GM18861 (cell line): ENCODE measurements around the gene KRTAP17-1.
"Not testable (repeated sequence)": the region's sequence is repeated elsewhere in the genome, so short reads cannot be mapped to it uniquely, and the experiment has no call there.

ENCODE experiments used
- ATAC-seq: cut with Tn5 transposase; IDR thresholded peaks from one replicate; pipeline ENCODE4 v1.9.1; 2021; ENCODE audit not compliant: unreplicated experiment

KRTAP17-1 gene

GRCh38 chr17:41315204-41315794 is at the start of gene KRTAP17-1:
Gene KRTAP17-1, minus strand, starts transcription at chr17:41315710. Its CDS starts 60 bp downstream, at chr17:41315650.
- ATAC-seq, result no peak

GRCh38 chr17:41363881-41364280 is 48.4 kb upstream of the KRTAP17-1 start:
- no peak for ATAC-seq

- ATAC-seq, result no peak
These were observed 44.9 kb upstream of the KRTAP17-1 start for GRCh38 chr17:41360296-41360995.

- ATAC-seq, result no peak
These were observed 39.0 kb upstream of the KRTAP17-1 start for GRCh38 chr17:41354536-41354935.

- ATAC-seq, result no peak
These were observed 37.3 kb upstream of the KRTAP17-1 start for GRCh38 chr17:41352597-41353366.

GRCh38 chr17:41351177-41351576 is 35.7 kb upstream of the KRTAP17-1 start:
- no peak for ATAC-seq

GRCh38 chr17:41350381-41350878 is 34.9 kb upstream of the KRTAP17-1 start, which contains the start of gene KRT33A:
Gene KRT33A, minus strand, starts transcription at chr17:41350828. Its CDS starts 61 bp downstream, at chr17:41350767.
- not testable (repeated sequence) for ATAC-seq

- ATAC-seq, result no peak
These were observed 32.6 kb upstream of the KRTAP17-1 start for GRCh38 chr17:41347869-41348760.

- not testable (repeated sequence) for ATAC-seq
These were observed 30.9 kb upstream of the KRTAP17-1 start for GRCh38 chr17:41346421-41346820.

GRCh38 chr17:41345992-41346391 is 30.5 kb upstream of the KRTAP17-1 start:
- ATAC-seq, result no peak

GRCh38 chr17:41343029-41343428 is 27.5 kb upstream of the KRTAP17-1 start:
- ATAC-seq, result no peak

GRCh38 chr17:41340934-41341861 is 25.7 kb upstream of the KRTAP17-1 start:
- peak; percentile 20 for ATAC-seq

- ATAC-seq, result peak; percentile 31
These were observed 25.0 kb upstream of the KRTAP17-1 start for GRCh38 chr17:41340494-41340893.

- ATAC-seq, result no peak
These were observed 24.2 kb upstream of the KRTAP17-1 start for GRCh38 chr17:41339571-41340172.

- ATAC-seq, result peak; percentile 37
These were observed 23.5 kb upstream of the KRTAP17-1 start for GRCh38 chr17:41338961-41339485.

GRCh38 chr17:41335747-41336146 is 20.2 kb upstream of the KRTAP17-1 start:
- no peak for ATAC-seq

- ATAC-seq, result no peak
These were observed 19.1 kb upstream of the KRTAP17-1 start for GRCh38 chr17:41334385-41335305.

- ATAC-seq, result no peak
These were observed 18.3 kb upstream of the KRTAP17-1 start for GRCh38 chr17:41333836-41334235.
